Naive thymus-derived CD4-positive, alpha-beta T cell (primary cell): ENCODE measurements around the gene CAMK2A. TPM values are rescaled to one million over a fixed set of nuclear protein-coding genes. Genes with fewer than 3 reads are reported as not detected.
A peak's percentile ranks its signal among the peaks of the same experiment; 100 is the strongest.

ENCODE experiments used
- ATAC-seq: fragments of 150-1000 bp; cut with Tn5 transposase; 2 replicates; pipeline ENCODE4 v1.10.0; 2021; ENCODE audit warnings: mild to moderate bottlenecking, moderate library complexity
- CTCF ChIA-PET: fragments of 350-600 bp; sonication (Branson Sonifier 250); formaldehyde crosslinking; loops from one replicate; lab custom pipeline; 2021; ENCODE audit warnings: antibody characterized with exemption; lab: Charles Lee
- POLR2A ChIA-PET: fragments of 350-600 bp; sonication (Branson Sonifier 250); formaldehyde crosslinking; loops from one replicate; lab custom pipeline; 2021; ENCODE audit warnings: antibody characterized with exemption, inconsistent platforms; lab: Charles Lee
- DNase-seq, 9 donors: peaks; one replicate each; pipeline versions ENCODE4 v3.0.0 to v3.0.0-alpha.2; 2020 to 2022; ENCODE audit warnings: mixed read lengths in 1 of 9
- H3K27ac ChIP-seq: one replicate; pipeline ENCODE4 v1.7.0; 2013; ENCODE audit warnings: mild to moderate bottlenecking, low read depth, low read length, moderate library complexity
- H3K27me3 ChIP-seq, 2 donors: one replicate each; pipeline ENCODE4 v1.7.0; 2013; ENCODE audit warnings: low read length in 2 of 2, mild to moderate bottlenecking in 2 of 2, moderate library complexity in 2 of 2; ENCODE audit not compliant: control insufficient read depth in 2 of 2, insufficient read depth in 2 of 2
- H3K36me3 ChIP-seq, 3 experiments: 1 replicate in 2 of 3; 2 replicates in 1 of 3; pipeline ENCODE4 v1.7.0; 2013; ENCODE audit warnings: low read length in 3 of 3, mild to moderate bottlenecking in 3 of 3, moderate library complexity in 1 of 3; ENCODE audit not compliant: insufficient read depth in 3 of 3, control insufficient read depth in 2 of 3
- H3K4me1 ChIP-seq, 2 donors: one replicate each; pipeline ENCODE4 v1.7.0; 2013; ENCODE audit warnings: low read length in 2 of 2, mild to moderate bottlenecking in 2 of 2, moderate library complexity in 1 of 2; ENCODE audit not compliant: control insufficient read depth in 2 of 2, insufficient read depth in 2 of 2
- H3K4me3 ChIP-seq: 2 replicates; pipeline ENCODE4 v1.7.0; 2013; ENCODE audit warnings: mild to moderate bottlenecking, low read length
- H3K9me3 ChIP-seq, 3 experiments: 1 replicate in 2 of 3; 2 replicates in 1 of 3; pipeline ENCODE4 v1.7.0; 2013; ENCODE audit warnings: low read length in 3 of 3; ENCODE audit not compliant: control insufficient read depth in 2 of 3
- H3K27ac Mint-ChIP-seq, 9 donors: one replicate each; pipeline ENCODE4 v1.8.0; 2020 to 2022; ENCODE audit warnings: mixed read lengths in 9 of 9, mild to moderate bottlenecking in 8 of 9, moderate library complexity in 5 of 9, inconsistent platforms in 2 of 9
- H3K27me3 Mint-ChIP-seq, 5 donors: one replicate each; pipeline ENCODE4 v1.8.0; 2021 to 2022; ENCODE audit warnings: mixed read lengths in 5 of 5, mild to moderate bottlenecking in 1 of 5
- H3K36me3 Mint-ChIP-seq, 5 donors: one replicate each; pipeline ENCODE4 v1.8.0; 2020 to 2022; ENCODE audit warnings: mixed read lengths in 5 of 5, mild to moderate bottlenecking in 3 of 5, inconsistent platforms in 1 of 5
- H3K4me1 Mint-ChIP-seq, 7 donors: one replicate each; pipeline ENCODE4 v1.8.0; 2020 to 2022; ENCODE audit warnings: mixed read lengths in 7 of 7, mild to moderate bottlenecking in 3 of 7, inconsistent platforms in 1 of 7
- H3K4me3 Mint-ChIP-seq, 10 donors: one replicate each; pipeline ENCODE4 v1.8.0; 2020 to 2022; ENCODE audit warnings: mild to moderate bottlenecking in 10 of 10, mixed read lengths in 10 of 10, moderate library complexity in 6 of 10, inconsistent platforms in 2 of 10
- H3K9me3 Mint-ChIP-seq, 11 donors: one replicate each; pipeline ENCODE4 v1.8.0; 2020 to 2022; ENCODE audit warnings: mixed read lengths in 11 of 11, mild to moderate bottlenecking in 4 of 11, inconsistent platforms in 1 of 11, moderate library complexity in 1 of 11
- intact Hi-C, 2 donors: fragments of 100-400 bp; cut with micrococcal nuclease; formaldehyde crosslinking; loops; one replicate each; pipeline ENCODE4 v1.15.1; 2023
- polyA plus RNA-seq, 2 donors: library from polyadenylated mRNA; unstranded; fragments of 300-500 nt; fragmentation: Illumina TruSeq; gene quantifications; one replicate each; pipeline ENCODE4 v1.2.3, GENCODE V29; 2021
- total RNA-seq, 6 experiments: library from RNA in 5 of 6; stranded (reverse) in 5 of 6; gene quantifications; 1 replicate in 5 of 6; 2 replicates in 1 of 6; pipeline ENCODE4 v1.2.3 and lab custom pipeline; 2021 to 2026

CAMK2A gene
- total and polyA plus RNA-seq, 7 experiments from 2014 or later: not detected

DNA sequence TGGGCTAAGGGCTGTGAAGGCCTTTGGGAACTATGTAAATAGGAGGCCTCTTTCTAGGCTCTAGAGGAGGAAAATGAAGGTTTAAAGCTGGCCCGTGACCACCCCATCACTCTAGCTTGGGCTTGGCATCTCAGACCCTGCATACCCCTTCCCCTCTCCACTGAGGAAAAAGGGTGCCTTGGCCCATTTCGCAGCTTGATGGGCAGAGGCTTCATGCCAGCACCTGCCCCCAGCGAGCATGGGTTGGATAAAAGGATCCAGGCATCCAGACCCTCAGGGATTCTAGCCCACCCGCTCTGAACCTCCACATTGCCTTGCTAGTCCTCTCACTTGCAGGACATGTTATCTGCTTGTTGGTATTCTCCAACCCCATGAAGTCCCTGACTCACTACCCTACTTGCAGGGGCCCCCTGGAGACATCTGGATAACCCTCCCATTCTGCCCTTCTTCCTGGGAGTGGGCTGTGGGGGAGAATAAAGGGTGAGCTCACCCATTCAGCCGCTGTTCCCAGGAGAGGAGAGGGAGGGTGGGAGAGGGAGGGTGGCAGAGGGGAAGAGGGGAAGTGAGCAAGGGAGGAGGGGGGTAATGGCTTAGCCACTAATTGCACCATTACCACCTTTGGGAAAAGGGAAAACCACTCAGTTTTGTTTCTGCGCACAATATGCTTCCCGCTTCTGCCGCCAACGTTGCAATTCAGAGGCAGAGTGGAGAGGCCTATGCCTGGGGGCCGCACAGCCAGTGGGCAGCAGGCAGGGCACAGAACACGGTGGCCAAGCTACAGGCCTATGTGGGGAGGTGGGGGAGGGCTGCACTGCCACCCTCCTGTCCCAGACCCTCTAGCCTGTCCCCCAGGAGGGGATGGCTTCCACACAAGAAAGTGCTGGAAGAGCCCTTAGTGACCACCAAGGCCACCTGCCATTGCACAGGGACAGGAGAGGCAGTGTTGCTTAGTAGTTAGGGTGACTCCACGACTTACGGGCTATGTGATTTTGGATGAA lies 2.1 kb upstream of the CAMK2A start:
- Mint-ChIP-seq H3K9me3 (no peaks in the 10 kb centered on the region), H3K4me3 (no peak overlapping the region), H3K27ac (no peak overlapping the region), H3K36me3 (no peaks in the 10 kb centered on the region), H3K27me3 (peaks cover 0 to 7% (median 0%) of the 10 kb centered on the region in 5 donors), H3K4me1 (no peaks in the 10 kb centered on the region)
- Histone ChIP-seq H3K36me3 (no peaks in the 10 kb centered on the region), H3K4me1 (no peaks in the 10 kb centered on the region), H3K27me3 (no peaks in the 10 kb centered on the region), H3K27ac (no peak overlapping the region), H3K9me3 (no peaks in the 10 kb centered on the region), H3K4me3 (no peak overlapping the region)
- ATAC-seq (no peak), DNase-seq (no peak)
- ChIA-PET CTCF (interaction anchor here (0.6 kb wide), 1 partner anchor 132 kb away, joined by 3 read pairs; no protein-coding TSS in a partner anchor), POLR2A (no interaction called here)
- intact Hi-C loops: loop anchor here in 1 of 2 donors (5.0 kb wide), 1 partner anchor 1361 kb away; no protein-coding TSS in a partner anchor

DNA sequence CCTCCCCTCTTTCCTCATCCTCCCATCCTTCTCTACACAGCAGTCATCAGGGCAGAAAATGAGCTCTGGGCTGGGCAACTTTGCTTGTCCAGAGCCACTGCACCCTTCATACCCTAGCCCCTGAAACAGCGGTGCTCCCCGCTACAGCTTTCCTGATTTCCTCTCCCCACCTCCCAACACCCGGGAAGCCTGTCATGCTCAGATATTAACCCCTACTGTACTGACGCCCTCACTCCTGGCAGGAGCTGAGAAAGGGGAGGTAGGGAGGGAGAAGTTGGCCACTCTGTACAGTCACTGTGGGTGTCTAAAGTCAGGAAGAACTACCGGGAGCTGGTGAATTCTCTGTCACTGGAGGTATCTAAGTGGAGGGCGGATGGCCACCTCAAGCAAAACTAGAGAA lies 782 bp downstream of the CAMK2A start:
- no peak for DNase-seq
- Mint-ChIP-seq H3K9me3 (no peaks in the 10 kb centered on the region), H3K36me3 (no peaks in the 10 kb centered on the region), H3K4me1 (no peaks in the 10 kb centered on the region), H3K27ac (peak overlapping the region in 1 of 9 donors; percentile 6), H3K4me3 (no peak overlapping the region), H3K27me3 (peaks cover 0 to 7% (median 0%) of the 10 kb centered on the region in 5 donors)
- Histone ChIP-seq H3K27ac (no peak overlapping the region), H3K9me3 (no peaks in the 10 kb centered on the region), H3K36me3 (no peaks in the 10 kb centered on the region), H3K4me3 (no peak overlapping the region), H3K27me3 (no peaks in the 10 kb centered on the region), H3K4me1 (no peaks in the 10 kb centered on the region)
- ChIA-PET POLR2A (no interaction called here), CTCF (no interaction called here)
- no peak for ATAC-seq
- intact Hi-C loops: no loop called here

DNA sequence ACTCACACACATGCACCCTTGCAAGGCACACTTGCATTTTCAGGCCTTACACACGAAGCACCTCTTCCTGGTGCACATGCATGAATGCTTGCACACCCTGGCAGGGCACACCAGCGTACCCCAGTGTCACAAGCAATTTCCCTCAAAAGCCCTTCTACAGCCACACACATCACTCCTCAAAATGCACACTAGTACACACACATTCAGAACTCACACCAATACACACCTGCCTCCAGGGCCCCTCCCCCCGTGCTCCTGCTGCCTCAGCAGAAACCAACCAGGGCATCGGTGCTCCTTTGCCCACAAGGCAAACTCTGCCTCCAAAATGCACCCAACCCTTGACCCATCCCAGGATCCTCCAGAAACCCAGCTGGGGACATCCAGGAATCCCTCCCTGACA lies 1.2 kb downstream of the CAMK2A start:
- Mint-ChIP-seq H3K4me3 (no peak overlapping the region), H3K27ac (no peak overlapping the region), H3K4me1 (no peaks in the 10 kb centered on the region), H3K9me3 (no peaks in the 10 kb centered on the region), H3K36me3 (no peaks in the 10 kb centered on the region), H3K27me3 (peaks cover 0 to 7% (median 0%) of the 10 kb centered on the region in 5 donors)
- DNase-seq (no peak), ATAC-seq (no peak)
- H3K4me1 ChIP-seq: no peaks in the 10 kb centered on the region
- POLR2A ChIA-PET: no interaction called here
- no peaks in the 10 kb centered on the region for H3K36me3 ChIP-seq
- intact Hi-C loops: no loop called here
- H3K4me3 ChIP-seq: no peak overlapping the region
- H3K27ac ChIP-seq: no peak overlapping the region
- CTCF ChIA-PET: no interaction called here
- no peaks in the 10 kb centered on the region for H3K27me3 ChIP-seq
- no peaks in the 10 kb centered on the region for H3K9me3 ChIP-seq

DNA sequence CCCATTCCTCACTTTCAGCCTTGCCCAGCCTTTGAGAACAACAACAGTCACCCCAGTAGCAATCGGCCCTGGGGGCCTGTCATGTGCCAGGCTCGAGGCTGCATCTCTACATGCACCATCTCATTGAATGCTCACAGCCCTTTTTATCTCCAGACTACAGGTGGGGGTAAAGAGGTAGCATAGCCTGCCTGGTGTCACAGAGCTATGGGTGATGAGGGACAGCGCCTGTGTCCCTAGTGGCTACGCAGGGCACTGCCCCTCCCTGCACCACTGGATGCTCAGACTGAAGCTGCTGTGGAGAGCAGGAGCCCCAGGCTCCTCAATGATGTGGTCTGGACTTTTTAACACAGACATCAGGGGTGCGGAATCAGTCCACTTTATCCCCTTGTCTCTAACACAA lies 2.8 kb downstream of the CAMK2A start:
- H3K9me3 ChIP-seq: no peaks in the 10 kb centered on the region
- DNase-seq (peak in 1 of 9 donors; percentile 1), ATAC-seq (peak; percentile 36)
- no peaks in the 10 kb centered on the region for H3K36me3 Mint-ChIP-seq
- POLR2A ChIA-PET: no interaction called here
- H3K4me1 ChIP-seq: no peaks in the 10 kb centered on the region
- no peaks in the 10 kb centered on the region for H3K4me1 Mint-ChIP-seq
- H3K27me3 ChIP-seq: no peaks in the 10 kb centered on the region
- H3K4me3 ChIP-seq: no peak overlapping the region
- H3K27ac Mint-ChIP-seq: no peak overlapping the region
- CTCF ChIA-PET: no interaction called here
- no peak overlapping the region for H3K27ac ChIP-seq
- H3K36me3 ChIP-seq: no peaks in the 10 kb centered on the region
- H3K27me3 Mint-ChIP-seq: peaks cover 0 to 8% (median 0%) of the 10 kb centered on the region in 5 donors
- H3K9me3 Mint-ChIP-seq: no peaks in the 10 kb centered on the region
- H3K4me3 Mint-ChIP-seq: no peak overlapping the region
- intact Hi-C loops: loop anchor here in 1 of 2 donors (1.0 kb wide), 1 partner anchor 149 kb away; no protein-coding TSS in a partner anchor

DNA sequence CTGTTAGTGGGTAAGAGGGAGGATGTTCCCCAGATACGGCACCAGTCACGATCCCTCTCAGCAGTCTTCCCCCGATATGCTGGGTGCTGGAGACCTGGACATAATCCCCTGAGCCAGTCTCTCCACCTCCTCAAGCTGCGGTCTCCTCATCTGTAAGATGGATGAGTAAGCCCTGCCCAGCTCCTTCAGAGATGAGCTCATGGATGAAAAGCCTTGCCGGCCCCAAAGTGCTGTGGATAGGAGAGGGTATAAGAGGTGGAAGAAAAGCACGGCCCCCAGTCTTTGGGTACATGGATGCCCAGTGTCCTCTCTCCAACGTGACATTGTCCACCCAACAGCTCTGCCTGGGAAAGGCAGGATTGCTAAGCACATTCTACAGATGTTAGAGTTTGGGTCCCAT lies 4.5 kb downstream of the CAMK2A start:
- Mint-ChIP-seq H3K27ac (no peak overlapping the region), H3K4me1 (no peaks in the 10 kb centered on the region), H3K4me3 (no peak overlapping the region), H3K9me3 (no peaks in the 10 kb centered on the region), H3K36me3 (no peaks in the 10 kb centered on the region), H3K27me3 (peaks cover 0 to 11% (median 0%) of the 10 kb centered on the region in 5 donors)
- Histone ChIP-seq H3K9me3 (no peaks in the 10 kb centered on the region), H3K27ac (no peak overlapping the region), H3K4me3 (no peak overlapping the region), H3K27me3 (no peaks in the 10 kb centered on the region), H3K36me3 (no peaks in the 10 kb centered on the region), H3K4me1 (no peaks in the 10 kb centered on the region)
- intact Hi-C loops: no loop called here
- ATAC-seq (no peak), DNase-seq (no peak)
- POLR2A ChIA-PET: no interaction called here
- CTCF ChIA-PET: no interaction called here

DNA sequence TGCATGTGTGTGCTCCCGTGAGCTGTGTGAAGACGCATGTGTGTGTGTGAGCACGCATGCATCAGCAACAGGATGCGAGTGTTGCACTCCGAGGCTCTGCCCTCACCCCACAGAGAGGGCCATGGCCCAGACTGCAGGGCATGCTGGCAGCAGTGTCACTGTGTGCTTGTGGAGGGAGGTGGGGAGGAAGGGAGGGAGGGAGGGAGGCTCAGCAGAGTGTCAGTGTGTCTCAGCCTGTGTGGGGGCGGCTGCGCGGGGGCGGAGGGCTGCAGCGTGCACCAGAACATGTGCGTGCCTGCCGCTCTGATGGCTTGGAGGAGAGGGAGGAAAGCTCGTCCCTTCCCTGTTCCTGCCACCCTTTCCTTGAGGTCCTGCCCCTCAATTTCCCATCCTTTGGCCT lies 5.3 kb downstream of the CAMK2A start:
- DNase-seq (no peak), ATAC-seq (no peak)
- no peak overlapping the region for H3K4me3 Mint-ChIP-seq
- no peaks in the 10 kb centered on the region for H3K36me3 ChIP-seq
- ChIA-PET POLR2A (no interaction called here), CTCF (no interaction called here)
- H3K27ac Mint-ChIP-seq: no peak overlapping the region
- no peak overlapping the region for H3K4me3 ChIP-seq
- intact Hi-C loops: no loop called here
- no peaks in the 10 kb centered on the region for H3K27me3 ChIP-seq
- H3K9me3 ChIP-seq: no peaks in the 10 kb centered on the region
- no peak overlapping the region for H3K27ac ChIP-seq
- H3K4me1 Mint-ChIP-seq: no peaks in the 10 kb centered on the region
- peaks cover 0 to 11% (median 0%) of the 10 kb centered on the region in 5 donors for H3K27me3 Mint-ChIP-seq
- no peaks in the 10 kb centered on the region for H3K4me1 ChIP-seq
- H3K36me3 Mint-ChIP-seq: no peaks in the 10 kb centered on the region
- H3K9me3 Mint-ChIP-seq: no peaks in the 10 kb centered on the region
